Measurements from ENCODE around the gene TREX2.
A peak's percentile ranks its signal among the peaks of the same experiment; 100 is the strongest.

TREX2 gene

DNA sequence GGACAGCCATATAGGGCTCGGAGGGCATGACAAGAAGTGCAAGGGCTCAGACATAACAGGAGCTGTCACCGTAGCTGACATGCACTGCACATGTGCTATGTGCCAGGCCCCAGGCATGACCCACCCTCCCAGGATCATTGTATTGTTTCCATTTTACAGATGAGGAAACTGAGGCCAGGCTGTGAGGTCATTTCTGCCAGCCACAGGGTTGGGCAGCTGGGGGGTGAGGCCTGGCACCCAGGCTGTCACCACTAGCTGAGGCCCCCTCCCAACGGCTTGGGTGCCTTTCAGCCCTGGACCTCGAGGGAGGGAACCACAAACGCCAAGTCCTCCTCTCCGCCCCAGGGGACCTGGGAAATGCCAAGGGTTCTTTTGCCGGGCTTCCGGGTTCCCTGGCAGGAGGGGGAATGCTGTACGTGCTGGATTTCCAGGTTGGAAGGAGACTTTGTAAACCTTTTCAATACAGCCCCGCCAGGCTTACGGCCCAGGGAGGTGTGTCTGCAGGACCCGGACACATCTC lies 12.6 kb downstream of the TREX2 start:
- DNase-seq = no peak

DNA sequence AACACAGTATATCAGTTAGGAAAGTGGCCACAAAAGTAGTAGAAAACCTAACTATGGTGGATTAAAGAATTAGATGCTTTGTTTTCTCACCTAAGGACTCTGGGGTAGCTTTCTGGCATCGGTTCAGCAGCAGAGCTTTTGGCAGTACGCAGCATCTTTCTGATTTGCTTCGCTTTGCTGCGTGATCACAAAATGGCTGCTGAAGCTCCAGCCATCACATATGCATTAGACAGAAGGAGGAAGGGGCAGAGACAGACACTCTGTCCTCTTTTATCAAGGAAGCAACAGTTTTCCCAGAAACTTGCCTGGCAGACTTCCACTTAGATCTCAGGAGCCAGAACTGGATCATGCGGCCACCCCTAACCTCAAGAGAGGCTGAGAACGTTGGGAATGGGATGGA lies 15.1 kb downstream of the TREX2 start:
- DNase-seq = no peak

DNA sequence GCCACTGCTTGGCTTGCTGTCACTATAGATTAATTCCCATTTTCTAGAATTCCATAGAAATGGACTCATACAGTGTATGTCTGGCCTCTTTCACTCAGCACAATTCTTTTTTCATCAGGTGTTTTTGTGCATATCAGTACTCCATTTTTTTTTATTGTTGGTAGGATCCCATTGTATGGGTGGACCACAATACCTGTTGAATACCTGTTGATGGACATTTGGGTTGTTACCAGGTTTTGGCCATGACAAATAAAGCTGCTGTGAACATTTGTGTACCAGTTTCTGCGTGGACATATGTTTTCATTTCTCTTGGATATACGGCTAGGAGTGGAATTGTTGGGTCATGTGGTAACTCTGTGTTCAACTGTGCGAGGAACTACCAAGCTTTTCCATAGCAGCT lies 19.7 kb downstream of the TREX2 start:
- no peak for DNase-seq

DNA sequence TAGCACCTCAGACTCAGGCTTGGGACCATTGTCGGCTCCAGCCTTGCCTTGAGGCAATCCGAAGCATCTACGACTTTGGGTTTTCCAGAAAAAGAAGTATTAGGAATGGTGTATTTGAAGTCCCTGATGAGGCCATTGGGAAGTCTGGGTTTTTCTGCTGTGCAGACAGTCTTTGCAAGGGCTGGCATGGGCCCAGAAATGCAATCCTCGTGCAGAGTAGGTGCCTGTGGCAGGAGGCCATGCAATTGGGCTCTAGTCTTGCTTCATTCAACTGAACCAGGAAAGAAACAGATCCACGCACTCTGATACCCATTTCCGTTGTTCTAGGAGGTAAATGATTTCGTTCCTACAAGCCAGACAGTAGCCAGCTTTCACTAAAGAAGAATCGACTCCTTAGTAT lies 22.2 kb downstream of the TREX2 start:
- DNase-seq = no peak

DNA sequence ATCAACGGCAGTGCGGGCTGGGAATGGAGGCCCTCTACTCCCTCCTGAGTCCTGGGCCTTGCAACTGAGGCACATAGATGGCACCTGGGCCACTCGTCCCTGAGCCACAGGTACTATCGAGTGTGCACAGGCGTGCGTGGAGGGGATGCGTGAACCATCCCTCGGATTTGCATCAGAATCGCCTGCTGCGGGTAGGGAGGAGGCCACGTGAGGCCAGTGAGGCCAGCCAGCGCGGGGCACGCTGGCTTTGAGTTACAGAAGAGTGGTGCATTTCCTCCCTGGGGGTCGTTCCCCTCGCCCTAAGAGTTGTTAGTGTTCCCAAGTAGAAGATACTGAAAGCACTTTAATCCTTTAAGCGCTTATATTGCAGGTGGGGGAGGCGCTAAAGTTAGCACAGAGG lies 24.0 kb downstream of the TREX2 start:
- no peak for DNase-seq

DNA sequence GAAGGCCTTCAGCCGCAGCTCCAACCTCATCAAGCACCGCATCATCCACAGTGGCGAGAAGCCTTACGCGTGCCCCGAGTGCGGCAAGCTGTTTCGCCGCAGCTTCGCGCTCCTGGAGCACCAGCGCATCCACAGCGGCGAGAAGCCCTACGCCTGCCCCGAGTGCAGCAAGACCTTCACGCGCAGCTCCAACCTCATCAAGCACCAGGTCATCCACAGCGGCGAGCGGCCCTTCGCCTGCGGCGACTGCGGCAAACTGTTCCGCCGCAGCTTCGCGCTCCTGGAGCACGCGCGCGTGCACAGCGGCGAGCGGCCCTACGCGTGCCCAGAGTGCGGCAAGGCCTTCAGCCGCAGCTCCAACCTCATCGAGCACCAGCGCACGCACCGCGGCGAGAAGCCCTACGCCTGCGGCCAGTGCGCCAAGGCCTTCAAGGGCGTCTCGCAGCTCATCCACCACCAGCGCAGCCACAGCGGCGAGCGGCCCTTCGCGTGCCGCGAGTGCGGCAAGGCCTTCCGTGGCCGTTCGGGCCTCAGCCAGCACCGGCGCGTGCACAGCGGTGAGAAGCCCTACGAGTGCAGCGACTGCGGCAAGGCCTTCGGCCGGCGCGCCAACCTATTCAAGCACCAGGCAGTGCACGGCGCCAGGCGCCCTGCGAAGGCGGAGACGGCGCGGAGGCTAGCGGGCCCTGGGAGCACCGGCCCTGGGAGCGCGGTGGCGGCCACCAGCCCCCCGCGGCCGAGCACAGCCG lies 24.8 kb downstream of the TREX2 start:
- no peak for DNase-seq

DNA sequence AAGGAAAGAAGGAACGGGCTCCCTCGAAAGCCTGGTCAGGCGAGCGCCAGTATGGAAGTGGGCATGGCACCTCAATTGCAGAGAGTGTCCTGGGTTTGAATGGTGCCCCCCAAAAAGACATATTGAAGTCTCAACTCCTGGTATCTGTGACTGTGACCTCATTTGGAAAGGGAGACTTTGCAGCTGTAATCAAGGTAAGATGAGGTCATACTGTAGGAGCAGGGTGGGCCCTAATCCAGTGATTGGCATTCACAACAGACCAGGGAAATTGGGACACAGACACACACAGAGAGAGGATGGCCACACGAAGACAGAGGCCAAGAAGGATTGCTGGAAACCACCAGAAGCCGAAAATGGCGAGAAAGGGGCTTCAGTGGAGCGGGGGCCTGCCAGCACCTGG lies 28.2 kb downstream of the TREX2 start:
- DNase-seq = no peak

DNA sequence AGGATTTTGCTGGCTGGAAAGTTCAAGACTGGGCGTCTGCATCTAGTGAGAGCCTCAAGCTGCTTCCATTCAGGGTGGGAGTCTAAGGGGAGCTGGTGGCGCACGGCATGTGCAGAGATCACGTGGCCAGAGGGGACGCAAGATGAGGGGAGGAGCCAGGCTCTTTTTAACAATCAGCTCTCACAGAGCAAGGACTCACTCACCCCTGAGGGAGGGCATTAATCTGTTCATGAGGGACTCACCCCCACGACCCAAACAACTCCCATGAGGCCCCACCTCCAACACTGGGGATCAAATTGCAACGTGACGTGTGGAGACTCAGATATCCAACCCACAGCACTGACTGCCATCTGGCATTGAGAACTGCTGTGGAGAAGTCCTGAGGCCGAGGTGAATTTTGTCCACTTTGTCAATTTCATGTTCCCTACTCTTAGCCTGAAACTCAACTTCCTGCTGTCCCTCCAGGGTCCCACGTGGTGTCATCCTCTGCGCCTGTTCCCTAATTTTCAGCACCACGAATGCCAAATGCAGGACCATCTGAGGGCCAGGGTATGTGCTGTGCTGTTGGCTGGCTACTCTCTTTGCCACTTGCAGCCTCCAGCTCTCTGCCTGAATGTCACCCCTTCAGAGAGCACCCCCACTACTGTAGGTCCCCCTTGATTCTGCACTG lies 28.9 kb downstream of the TREX2 start:
- DNase-seq = peak; percentile 9

DNA sequence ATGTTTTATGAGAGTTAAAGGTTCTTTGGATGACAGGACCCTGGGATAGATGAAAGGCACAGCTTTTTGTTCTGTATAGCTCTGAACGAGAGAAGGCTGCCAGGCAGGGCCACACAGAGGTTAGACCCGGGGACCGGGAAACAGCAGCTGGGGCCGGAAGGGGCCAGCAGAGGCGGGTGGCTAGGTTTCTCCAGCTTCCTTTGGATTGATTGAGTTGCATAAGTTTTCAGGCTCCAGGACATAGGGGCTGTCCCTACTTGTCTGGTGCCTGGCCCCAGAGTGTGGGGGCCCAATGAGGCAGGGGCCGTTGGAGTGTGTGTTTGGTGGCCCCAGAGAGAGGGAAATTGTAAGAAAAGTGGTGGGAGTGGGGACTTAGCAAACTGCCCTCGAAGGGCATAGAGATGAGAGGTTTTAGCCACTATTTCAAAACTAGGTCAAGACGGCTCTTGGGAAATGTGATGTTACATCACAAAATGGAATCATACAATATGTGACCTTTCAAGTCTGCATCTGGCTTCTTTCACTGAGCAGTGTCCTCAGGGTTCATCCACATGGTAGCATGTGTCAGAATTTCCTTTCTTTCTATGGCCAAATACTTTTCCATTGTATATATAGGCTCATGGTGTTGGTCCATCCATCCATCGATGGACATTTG lies 30.9 kb downstream of the TREX2 start:
- no peak for DNase-seq

DNA sequence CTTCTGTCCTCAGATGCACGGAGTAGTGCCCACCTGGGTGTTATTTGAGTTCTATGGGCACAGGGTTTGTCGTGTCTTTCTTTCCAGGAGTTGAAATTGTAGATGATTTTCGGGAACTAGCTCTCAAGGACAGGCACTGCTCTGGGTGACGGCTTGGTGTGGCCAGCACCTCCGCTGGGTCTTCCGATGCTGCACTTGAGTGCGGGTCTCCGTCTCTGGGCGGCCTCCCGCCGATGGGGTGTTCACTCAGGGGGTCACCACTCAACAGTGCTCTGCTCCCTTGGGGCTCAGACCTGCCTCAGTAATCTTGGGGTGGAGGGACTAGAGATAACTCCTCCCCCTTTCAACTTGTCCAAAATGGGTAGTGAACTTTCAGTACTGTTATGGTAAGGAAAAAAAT lies 32.1 kb downstream of the TREX2 start:
- no peak for DNase-seq

DNA sequence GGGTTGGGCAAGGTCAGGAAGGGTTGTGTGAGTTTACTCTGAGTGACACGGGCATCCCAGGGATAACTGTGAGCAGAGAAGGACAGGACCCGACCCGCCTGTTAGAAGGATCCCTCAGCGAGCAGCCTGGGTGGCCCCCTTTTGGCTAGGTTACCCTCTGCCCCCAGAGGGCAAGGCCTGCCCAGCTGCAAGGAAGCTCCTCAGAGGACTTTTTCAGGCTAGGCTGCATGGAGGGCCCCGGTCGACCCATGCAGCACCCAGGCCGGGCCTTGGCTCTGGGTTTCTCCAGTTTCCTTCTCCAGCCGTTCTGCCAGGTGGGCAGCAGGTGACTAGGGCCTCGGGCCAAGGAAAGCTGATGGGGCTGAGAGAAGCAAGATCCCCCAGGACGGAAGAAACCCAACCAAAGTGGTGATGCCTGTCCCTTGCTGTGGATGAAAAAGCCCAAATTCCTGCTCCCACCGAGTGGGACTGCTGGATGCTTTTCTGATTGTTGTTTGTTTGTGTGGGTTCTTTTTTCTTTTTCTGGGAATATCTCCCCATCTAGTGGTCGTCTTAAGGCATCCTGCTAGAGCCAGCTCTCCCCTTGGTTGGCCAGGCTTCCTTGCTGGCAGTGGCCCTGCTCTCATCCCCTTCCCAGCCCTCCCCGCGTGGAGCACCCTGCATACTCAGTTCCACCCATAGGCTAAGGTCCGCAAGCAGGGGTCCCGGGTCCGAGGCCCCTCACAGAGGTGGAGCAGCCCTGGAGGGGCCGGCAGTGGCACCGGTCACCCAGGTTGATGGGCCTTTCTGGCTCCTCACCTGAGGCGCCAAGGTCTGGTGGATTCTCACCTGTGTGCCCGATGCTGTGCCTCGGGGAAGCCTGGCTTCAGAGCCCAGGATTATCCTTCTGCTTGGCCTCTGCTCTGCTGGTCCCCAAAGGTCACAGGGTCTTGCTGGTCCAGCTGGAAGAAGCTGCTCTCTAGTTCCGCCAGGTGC lies 32.8 kb downstream of the TREX2 start:
- no peak for DNase-seq

DNA sequence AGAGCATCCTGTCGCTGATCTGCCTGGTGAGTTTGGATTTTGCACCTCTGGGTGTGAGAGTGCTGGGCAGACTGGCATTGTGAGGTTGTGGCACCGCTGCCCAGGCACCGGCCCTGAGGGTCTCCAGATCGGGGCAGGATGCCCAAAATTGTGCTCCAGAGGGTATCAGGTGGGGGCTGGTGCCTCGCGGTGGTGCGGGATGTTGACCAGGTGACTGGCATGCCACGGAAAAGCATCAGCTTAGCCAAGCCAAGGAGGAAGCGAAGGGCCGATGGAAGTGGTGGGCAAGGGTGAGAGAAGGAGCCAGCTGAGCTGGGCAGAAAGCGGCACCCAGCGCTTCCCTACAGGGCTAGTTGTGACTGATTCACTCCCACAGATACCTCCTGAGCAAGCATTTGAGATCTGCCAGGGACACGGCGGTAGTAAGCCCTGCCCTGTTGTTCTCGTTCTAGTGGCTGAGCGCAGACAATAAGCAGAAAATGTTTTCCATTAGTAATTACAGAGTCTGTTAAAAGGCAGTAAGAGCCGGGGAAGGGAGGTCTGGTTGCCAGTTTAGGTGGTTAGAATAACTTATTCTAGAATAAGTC lies 33.8 kb downstream of the TREX2 start:
- DNase-seq = no peak

DNA sequence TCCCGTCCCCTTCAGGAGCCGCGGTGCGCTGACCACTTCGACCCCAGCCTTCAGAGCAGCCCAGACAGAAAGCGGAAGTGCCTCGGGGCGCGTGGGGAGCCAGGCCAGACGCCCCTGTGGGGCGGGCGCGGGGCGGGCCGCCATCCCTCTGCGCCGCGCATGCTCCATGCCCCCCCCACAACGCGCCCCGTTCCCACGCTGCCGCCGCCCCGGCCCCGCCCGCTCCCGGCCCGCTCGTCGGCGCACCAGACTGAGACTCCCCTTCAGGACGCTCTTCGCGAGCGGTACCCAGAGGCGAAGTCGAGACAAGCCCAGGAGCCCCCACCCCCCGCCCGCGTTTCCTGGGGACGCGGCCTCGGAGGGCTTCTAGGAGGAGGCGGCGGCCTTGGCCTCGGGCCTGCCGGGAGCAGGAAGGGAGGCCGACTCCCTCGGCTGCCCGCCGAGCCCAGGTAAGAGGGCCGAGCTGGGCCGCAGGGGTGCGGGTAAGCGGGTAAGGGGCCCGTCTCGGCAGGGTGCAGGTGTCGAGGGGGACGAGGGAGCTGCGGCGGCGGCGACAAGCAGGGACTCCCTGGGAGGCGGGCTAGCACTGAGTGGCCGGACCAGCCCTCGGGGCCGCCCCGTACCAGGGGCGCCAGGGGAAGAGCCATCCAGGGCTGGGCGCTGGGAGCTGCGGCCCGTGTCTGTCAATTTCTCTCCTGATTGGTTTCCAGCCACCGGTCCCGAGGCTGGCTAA lies 34.4 kb downstream of the TREX2 start, which contains the start of gene ZFP92:
ZFP92 (plus strand) TSS at position 218 of the 733 bp plus-strand sequence. CDS start 6,851 bp downstream, outside the sequence.
- DNase-seq = peak; percentile 38

DNA sequence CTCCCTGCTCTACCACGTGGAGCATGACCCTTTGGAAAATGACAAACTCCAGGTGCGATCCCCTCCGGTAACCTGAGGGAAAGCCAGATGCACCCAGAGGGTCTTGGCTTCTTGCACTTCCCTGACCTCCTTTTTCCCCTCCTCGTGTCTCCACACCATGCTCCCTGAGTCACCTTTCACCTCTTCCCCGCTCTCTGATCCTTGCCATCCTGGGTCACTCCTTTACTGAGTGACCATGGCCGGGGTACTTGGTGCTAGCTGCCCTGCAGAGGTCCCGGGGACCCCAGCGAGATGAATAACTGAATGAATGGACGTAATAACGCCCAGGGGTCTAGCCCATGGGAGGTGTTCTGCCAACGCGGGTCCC lies 35.0 kb downstream of the TREX2 start:
- no peak for DNase-seq

DNA sequence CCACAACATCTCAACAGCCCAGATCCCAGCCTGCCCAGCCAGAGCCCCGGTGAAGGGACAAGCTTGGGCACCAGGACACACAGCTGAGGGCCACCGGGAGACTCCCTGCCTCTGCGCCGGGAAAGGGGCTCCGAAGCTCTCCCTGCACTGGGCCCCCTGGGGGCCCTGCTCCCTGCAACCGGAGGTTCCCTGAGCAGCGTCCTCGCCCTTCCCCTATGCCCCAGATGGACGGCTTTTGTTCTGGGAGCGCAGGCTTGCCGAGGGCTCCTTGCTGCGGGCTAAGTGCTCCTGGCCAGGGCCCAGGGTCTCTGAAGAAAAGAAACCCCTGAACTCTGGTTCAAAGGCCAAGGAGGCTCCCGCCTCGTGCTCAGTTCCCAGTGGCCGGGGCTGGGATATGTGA lies 35.5 kb downstream of the TREX2 start:
- DNase-seq = no peak

DNA sequence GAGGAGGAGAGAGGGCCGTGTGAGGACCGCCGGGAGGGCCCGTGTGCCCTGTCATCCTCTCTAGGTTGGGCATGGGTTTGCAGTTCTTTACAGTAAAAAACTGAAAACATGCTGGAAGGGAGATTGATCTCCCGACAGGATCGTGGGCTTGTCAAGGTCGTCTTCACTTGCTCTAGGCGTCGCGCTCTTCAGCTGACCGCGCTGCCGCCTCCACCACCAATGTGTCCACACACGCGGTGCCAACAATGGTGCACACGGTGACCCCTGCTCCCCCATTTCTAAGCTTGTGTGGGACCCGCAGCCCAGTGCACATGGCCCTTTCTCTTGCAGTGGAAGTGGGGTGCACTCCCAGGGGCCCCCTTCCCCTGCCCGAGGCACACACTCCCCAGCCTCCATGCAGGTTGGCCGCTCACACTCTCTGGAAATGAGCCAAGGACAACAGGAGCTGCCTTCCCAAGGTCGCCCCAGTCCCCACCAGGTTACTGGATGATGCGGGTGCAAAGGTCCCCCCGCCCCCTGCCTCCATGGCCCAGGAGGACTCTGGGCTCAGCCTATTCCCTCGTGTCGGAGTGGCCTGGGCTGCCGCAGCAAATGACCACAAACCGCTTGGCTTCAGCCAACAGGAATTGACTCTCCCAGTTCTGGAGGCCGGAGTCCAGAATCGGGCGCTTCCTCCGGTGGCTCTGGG lies 36.3 kb downstream of the TREX2 start:
- no peak for DNase-seq

DNA sequence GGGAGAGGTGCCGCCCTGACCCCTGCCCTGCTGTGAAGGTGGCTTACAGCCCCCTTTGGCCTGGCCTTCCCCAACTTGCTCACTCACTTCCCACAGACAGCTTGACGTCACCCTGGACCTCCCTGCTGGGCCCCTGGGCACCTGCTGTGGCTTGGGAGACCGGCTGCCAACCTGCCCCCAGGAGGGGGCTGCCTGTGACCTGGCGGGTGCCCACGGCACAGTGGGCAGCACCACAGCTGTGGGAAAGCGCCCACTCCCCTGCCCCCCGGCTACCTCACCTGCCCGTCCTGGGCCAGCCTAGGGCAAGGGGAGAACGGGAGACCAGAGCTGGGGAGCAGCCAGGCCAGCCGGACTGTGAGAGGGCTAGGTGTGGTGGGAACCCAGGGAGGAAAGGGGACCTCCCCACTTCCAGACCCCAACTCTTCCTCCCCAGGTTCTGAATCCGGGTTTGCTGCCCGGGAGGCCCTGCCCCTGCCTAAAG lies 36.9 kb downstream of the TREX2 start:
- DNase-seq = no peak

DNA sequence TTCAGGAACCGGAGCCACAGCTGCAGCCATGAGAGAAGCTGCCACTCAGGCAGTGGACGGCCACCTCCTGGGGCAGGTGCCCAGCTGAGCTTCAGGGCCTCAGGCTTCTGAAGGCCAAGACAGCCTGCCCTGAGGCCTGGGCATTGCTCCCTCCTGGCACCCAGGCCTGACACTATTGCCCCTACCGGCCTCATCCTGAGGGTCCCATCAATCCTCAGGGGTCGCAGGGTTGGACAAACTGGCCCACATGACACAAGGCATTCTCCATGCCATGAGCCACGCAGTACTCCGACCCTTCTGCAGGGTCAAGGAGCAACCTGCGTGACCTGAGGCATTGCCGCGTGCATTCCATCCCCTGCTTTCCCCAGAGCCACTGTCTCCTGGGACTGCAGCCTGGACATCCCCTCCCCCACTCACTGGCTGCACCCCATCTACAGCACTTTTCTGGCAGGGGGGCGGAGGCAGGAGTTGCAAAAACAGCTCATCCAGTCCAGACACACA lies 37.6 kb downstream of the TREX2 start:
- DNase-seq = no peak

DNA sequence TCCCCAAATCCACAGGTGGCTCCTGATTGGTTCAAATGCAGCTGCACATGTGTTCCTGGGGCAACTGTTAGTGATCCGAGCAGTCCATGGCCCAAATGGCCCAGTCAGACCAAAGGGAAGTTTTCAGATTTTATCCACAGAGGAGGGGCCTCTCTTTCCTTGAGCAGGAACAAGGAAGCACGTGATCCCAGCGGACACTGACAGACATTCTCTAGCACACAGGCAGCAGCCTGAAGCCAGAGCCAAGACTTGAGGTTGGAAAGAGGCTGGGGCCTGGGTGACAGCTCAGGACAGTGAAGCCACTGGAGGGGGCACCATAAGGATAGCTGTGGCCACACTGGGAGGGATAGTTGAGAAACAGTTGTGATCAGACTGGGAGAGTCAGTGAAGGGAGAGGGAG lies 38.1 kb downstream of the TREX2 start:
- DNase-seq = no peak

DNA sequence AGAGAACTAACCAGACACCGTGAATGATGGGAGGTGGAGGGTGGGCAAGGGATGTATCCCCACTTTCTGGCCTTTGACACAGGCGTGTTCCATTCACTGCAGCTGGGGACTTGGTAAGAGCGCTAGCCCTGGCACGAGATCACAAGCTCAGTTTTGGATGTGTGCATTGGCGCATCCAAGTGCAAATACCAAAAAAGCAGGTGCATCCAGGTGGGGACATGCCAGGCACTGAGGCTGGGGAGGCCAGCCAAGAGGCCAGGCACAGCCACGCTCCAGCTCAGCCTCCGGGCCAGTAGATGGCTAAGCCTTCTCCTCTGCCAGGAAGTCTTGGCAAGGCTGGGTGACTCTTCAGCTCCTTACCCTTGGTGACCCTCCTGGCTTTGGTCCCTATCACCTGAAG lies 39.0 kb downstream of the TREX2 start:
- no peak for DNase-seq

DNA sequence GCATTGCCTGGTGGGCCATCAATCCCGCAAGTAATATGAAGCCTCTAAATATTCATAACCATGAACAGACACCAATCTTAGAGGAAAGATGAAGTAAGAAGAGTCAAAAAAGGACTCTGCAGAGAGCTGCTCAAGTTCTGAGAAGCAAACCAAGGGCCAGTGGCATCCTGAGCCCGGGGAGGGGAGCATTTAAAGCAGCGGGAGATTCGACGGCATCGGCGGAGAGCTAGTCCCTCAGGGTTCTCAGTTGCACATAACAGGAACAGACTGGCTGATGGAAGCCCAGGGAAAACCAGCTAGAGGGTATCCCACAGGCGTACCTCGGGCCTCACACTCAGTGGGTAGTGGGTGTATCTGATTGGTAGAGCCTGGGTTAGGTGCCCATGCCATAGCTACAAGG lies 39.8 kb downstream of the TREX2 start:
- no peak for DNase-seq

All from OCI-M1 (cell line).